Femur (tissue), 1 donor: ENCODE measurements around the gene PSD4.

Experiments used
- DNase-seq: peaks from one replicate; pipeline ENCODE4 v3.0.0-alpha.2; 2017

Gene PSD4

GRCh38 chr2:113225263-113226259, 51.8 kb downstream of the PSD4 start:
- DNase-seq: peak; percentile 71

- DNase-seq: no peak
Observed at GRCh38 chr2:113226462-113226861, 52.7 kb downstream of the PSD4 start.

- DNase-seq: no peak
Observed at GRCh38 chr2:113227290-113227689, 53.5 kb downstream of the PSD4 start.

GRCh38 chr2:113227698-113228097, 53.9 kb downstream of the PSD4 start:
- DNase-seq: no peak

- DNase-seq: no peak
Observed at GRCh38 chr2:113228351-113228750, 54.6 kb downstream of the PSD4 start.

GRCh38 chr2:113228991-113229716, 55.4 kb downstream of the PSD4 start:
- DNase-seq: no peak

- DNase-seq: no peak
Observed at GRCh38 chr2:113229795-113230194, 56.0 kb downstream of the PSD4 start.

GRCh38 chr2:113230531-113230930, 56.8 kb downstream of the PSD4 start:
- DNase-seq: no peak

- DNase-seq: no peak
Observed at GRCh38 chr2:113231064-113231463, 57.3 kb downstream of the PSD4 start.

- no peak for DNase-seq
Observed at GRCh38 chr2:113232123-113232522, 58.4 kb downstream of the PSD4 start.

GRCh38 chr2:113232740-113233139, 59.0 kb downstream of the PSD4 start:
- DNase-seq: peak; percentile 55

GRCh38 chr2:113233593-113234550, 60.1 kb downstream of the PSD4 start:
- no peak for DNase-seq

- no peak for DNase-seq
Observed at GRCh38 chr2:113234721-113235346, 61.1 kb downstream of the PSD4 start.

- DNase-seq: peak; percentile 80
Observed at GRCh38 chr2:113235347-113236226, 61.8 kb downstream of the PSD4 start.

- no peak for DNase-seq
Observed at GRCh38 chr2:113236367-113237159, 62.8 kb downstream of the PSD4 start.

- DNase-seq: no peak
Observed at GRCh38 chr2:113237604-113238160, 63.9 kb downstream of the PSD4 start.

- DNase-seq: no peak
Observed at GRCh38 chr2:113238871-113239839, 65.4 kb downstream of the PSD4 start.

GRCh38 chr2:113240150-113240914, 66.6 kb downstream of the PSD4 start:
- peak; percentile 91 for DNase-seq
